ENCODE measurements around the gene TRIM17.

Gene TRIM17

DNA sequence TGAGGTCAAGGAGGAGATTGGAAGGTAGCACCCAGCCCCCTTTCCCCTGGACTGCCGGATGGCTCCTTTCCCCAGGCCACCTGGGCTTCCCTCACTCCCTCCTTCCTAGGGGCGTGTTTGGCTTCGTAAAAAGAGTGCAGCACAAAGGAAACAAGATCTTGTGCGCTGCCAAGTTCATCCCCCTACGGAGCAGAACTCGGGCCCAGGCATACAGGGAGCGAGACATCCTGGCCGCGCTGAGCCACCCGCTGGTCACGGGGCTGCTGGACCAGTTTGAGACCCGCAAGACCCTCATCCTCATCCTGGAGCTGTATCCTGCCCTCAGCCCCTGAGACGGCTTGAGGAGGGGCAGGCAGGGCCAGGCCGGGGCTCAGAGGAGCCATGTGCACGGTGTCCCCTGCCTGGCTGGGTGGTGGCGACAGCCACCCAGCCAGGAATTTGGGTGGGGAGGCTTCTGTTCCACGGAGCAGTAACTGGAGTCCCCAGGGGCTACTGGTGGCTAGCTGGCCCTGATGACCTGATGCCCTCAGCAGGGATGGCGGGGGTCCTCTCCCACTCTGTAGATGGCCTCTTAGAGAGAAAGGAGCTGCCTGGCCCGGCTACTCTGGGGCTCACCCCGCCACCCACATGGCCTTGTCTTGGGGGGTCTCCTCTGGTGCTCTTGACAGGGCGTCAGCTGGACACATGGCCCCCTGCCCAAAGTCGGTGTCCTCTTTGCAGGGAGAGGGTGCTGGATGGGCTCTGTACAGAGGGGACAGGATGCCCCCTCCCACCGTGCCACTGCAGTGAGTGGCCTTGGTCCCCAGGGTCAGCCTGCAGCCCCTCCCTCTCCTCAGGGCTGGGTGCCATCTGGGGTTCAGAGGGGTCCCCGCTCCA lies 49.6 kb downstream of the TRIM17 start:
- DNase-seq: no peak

DNA sequence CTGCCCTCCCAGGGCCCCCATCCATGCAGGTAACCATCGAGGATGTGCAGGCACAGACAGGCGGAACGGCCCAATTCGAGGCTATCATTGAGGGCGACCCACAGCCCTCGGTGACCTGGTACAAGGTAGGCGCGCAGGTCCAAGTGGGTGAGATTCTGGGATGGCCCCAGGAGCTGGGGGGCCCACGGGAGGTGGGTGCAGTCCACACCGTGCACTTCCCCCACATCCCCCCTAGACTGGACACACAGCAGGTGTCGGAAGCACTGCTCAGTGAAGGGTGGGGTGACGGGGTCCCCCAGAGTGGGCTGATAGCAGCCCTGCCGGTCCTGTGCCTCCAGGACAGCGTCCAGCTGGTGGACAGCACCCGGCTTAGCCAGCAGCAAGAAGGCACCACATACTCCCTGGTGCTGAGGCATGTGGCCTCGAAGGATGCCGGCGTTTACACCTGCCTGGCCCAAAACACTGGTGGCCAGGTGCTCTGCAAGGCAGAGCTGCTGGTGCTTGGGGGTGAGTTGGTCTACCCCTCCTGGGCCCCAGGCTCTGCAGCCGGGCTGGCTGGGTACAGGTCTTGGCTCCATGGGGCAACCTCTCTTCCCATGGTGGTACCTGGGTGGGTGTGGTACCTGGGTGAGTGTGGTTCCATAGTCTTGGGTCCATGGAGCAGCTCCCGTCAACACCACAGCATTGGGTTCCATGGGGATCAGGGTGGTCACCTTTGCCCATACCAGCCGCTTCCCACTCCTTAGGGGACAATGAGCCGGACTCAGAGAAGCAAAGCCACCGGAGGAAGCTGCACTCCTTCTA lies 50.4 kb downstream of the TRIM17 start:
- no peak for DNase-seq

- DNase-seq: no peak
Observed at GRCh38 chr1:228365271-228366061, 51.2 kb downstream of the TRIM17 start.

DNA sequence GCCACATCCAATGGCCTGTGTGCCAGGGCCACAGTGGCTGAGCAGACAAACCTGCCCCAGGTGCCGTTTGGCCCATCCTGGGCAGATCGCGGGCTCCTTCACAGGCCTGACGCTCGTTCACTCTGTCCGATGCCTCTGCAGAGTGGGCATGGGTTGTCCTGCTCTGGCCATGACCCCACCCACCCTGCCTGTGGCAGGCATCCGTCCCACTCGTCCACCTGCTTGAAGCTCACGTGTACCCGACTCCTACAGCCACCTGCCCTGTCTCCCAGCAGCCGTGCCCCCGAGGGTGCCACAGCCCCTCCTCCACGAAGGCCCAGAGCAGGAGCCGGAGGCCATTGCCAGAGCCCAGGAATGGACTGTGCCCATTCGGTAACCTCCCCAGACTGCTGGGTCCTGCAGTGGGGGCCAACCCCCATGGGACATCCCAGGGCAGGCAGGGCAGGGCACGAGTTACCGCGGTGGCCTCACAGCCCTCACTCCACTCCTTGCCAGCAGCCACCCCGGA lies 51.9 kb downstream of the TRIM17 start:
- DNase-seq: no peak

DNA sequence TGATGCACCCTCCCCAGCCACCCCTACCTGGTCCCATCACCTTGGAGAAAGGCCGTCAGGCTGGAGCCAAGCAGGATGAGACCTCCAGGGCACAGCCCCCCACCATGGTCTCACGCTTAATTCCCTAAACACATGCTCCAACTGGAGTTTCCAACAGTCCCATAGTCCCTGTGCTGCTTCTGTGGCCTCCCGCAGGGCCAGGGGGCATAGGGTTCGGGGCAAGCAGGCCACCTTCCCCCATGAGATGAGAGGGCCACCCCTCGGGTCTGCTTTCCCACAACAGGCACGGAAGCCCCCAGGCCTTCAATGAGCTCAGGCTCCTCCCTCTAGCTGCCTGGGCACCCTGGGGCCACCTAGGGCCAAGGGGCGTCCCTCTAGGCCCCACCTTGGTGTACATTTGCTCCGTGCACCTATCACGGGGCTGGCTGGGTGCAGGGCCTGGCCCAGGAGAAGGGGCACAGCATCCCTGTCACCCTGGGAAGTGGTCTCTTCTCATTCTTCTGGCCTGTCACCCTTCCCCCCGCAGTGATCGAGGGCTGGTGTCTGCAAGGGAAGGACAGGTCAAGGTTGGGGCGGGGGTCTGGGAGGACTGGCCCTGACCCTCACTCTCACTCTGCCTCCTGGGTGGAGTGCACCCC lies 52.5 kb downstream of the TRIM17 start:
- no peak for DNase-seq

GRCh38 chr1:228363686-228364067 lies 53.0 kb downstream of the TRIM17 start:
- no peak for DNase-seq

GRCh38 chr1:228362884-228363450 lies 53.7 kb downstream of the TRIM17 start:
- no peak for DNase-seq

DNA sequence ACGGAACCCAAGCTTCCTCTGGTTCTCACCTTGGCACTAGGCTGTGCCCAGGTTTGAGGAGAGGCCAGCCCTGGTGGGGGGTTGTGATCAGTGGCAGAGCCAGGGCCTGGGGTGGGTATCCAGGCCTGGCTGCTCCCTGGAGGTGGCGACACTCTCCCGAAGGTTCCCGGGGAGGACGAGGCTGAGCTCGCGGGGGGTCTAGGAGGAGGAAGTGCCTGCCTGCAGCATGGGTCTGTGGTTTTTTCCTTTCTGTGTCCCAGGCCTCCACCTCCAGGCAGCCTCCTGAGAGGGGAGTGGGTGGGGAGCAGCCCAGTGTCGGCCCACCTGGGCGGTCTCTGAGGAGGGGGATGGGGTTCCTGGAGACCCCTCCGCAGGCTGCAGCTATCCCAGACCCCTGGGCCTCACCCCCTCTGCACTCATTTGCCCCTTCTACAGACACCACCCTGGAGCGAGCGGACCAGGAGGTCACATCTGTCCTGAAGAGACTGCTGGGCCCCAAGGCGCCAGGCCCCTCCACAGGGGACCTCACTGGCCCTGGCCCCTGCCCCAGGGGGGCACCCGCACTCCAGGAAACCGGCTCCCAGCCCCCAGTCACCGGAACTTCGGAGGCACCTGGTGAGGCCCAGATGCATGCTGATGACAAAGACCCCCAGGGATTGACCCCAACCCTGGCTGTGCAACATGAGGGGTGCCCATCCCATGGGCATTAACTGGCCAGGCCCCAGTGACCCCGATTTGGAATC lies 54.3 kb downstream of the TRIM17 start:
- no peak for DNase-seq

DNA sequence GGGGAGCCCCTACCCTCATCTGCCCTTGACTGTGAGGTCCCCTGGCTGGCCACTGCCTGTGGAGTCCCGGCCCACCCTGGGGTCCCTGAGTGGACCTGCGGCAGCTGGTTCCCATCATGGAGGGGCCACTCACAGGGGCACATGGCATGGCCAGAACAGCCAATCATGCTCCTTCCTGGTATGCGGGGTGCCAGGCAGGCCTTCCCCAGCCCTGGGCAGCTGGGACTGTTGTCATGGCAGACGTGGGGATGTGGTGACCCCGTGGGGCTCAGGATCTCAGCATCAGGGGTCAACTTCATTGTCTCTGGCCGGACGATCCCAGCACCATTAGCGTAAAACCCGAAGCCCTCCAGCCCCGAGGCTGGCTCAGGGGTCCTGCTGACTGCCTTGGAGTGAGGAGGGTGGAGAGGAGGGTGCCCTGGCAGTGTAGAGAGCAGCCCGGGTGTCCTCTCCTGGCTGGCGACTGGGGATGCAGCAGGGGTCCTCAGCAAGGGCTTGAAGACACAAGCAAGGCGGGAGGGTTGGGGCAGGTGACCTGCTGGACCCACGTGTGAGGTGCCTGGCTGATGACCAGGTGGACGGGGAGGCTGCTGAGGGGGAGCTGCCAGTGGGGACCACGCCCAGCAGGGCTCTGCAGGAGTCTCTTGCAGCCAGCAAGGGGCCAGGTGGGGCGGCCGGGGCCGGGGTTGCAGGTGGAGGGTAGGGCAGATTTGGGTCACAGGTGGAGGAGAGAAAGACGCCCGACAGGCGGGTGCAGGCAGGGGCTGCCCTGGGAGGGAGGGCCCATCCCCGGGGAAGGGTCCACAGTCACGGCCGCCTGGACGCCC lies 55.1 kb downstream of the TRIM17 start:
- no peak for DNase-seq

DNA sequence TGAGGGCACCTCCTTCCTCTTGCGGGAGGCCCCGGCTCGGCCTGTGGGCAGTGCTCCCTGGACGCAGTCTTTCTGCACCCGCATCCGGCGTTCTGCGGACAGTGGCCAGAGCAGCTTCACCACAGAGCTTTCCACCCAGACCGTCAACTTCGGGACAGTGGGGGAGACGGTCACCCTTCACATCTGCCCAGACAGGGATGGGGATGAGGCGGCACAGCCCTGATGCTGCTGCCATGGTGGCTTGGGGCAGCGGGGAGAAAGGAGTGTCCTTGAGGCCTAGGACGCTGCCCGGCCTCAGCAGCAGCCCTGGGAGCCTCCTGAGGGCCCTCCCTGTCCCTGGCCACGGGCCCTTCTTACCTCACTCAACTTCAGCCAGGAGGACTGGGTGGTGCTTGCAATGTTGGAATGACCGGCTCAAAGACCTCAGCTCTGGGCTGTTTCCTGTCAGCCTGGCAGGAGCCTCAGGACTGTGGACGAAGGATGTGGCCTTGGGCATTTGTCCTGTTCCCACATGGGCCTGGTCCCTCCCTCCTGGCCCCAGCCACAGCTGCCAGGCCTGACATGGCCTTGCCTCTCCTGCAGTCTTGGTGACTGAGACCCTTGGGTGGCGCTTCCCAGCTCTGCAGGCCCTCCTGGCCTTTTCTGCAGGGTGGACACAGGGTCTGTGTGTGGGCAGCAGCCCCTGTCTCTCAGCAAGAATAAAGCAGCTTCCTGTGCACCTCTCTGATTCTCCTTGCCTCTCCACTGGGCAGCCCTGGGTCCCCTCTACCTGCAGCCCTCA lies 55.9 kb downstream of the TRIM17 start:
- DNase-seq: no peak

- no peak for DNase-seq
Observed at GRCh38 chr1:228359613-228360532, 56.8 kb downstream of the TRIM17 start.

DNA sequence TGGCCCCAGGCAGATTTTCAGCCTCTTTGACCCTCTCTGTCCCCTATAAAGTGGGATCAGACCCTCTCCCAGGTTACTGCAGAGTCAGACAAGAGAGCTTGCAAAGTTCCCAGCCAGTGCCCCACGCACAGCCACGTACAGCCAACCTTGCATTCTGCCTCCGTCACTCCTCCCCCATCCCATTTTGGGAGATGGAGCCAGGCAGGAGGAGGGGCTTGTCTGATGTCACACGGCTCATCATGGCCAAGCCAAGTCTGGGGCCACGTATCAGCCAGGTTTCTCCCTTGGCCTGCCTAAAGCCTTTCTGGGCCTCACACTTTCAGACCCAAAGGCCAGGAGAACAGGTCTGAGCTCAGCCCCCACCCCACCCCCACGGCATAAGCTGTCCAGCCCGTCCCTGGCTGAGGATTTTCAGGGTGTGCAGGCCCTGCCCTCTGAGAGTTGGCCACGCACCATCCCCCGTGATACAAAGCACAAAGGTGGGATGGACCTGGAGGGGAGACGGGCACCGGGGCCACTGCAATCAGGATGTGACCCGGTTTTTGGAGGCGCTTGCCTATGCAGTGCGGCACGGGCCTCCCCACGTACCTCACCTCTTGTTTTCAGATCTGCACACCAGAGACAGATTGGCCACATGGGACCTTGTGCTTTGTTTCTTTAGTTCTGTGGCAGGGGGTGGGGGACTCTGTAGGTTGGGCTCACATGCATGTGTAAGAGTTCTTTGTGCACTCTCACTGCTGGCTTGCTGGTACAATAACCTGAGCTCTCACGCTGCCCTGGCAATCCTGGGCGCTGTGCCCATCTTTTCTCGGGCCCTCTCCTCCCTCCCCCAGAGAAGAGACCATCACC lies 57.7 kb downstream of the TRIM17 start:
- DNase-seq: no peak

DNA sequence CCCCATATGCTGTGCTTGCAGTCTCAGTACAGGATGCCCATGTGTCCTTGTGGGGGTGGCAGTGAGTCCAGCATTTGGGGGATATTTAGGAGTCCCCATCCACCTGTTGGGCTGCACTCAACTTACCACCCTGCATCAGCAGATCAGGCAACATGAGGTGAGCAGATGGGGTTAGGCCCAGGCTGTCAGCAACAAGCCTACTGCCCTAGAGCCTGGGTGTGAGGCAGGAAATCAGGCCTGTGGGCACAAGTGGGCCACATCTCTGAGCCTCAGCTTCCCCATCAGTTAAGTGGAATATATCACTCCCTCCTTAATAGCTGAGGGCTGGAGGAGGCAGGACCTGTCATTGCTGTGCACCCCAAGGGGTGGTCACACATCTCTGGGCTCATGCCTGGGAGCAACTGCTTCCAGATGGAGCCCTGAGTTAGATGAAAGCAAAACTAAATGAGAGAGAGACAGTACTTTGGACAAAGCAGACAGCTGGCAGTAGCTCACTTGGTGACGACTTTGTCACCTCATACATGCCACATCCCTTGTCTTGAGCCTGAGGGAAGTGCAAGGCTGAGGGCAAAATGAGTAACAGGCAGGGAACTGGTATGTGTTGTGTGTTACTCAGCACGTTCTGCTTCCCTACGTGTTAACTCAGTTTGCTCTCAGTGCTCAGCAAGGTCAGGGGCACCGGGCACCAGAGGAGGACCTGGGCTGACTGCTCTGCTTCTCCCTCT lies 58.5 kb downstream of the TRIM17 start:
- no peak for DNase-seq

Measured in right kidney (tissue), 1 donor.